ENCODE results near the gene TMEM86B. TPM values are rescaled to one million over a fixed set of nuclear protein-coding genes. Genes with fewer than 3 reads are reported as not detected.

Gene TMEM86B
- total RNA-seq, 1 experiment from 2014 or later: 10.6 TPM

- DNase-seq (ENCODE audit: low spot score): peak; percentile 47
These were observed 29.2 kb upstream of the TMEM86B start for GRCh38 chr19:55257461-55258420.

- DNase-seq (ENCODE audit: low spot score): no peak
These were observed 28.2 kb upstream of the TMEM86B start for GRCh38 chr19:55256562-55257460.

- no peak for DNase-seq (ENCODE audit: low spot score)
These were observed 27.3 kb upstream of the TMEM86B start for GRCh38 chr19:55255618-55256423.

GRCh38 chr19:55254625-55254977 lies 26.0 kb upstream of the TMEM86B start:
- no peak for DNase-seq (ENCODE audit: low spot score)

GRCh38 chr19:55253842-55254624 lies 25.5 kb upstream of the TMEM86B start:
- no peak for DNase-seq (ENCODE audit: low spot score)

DNA sequence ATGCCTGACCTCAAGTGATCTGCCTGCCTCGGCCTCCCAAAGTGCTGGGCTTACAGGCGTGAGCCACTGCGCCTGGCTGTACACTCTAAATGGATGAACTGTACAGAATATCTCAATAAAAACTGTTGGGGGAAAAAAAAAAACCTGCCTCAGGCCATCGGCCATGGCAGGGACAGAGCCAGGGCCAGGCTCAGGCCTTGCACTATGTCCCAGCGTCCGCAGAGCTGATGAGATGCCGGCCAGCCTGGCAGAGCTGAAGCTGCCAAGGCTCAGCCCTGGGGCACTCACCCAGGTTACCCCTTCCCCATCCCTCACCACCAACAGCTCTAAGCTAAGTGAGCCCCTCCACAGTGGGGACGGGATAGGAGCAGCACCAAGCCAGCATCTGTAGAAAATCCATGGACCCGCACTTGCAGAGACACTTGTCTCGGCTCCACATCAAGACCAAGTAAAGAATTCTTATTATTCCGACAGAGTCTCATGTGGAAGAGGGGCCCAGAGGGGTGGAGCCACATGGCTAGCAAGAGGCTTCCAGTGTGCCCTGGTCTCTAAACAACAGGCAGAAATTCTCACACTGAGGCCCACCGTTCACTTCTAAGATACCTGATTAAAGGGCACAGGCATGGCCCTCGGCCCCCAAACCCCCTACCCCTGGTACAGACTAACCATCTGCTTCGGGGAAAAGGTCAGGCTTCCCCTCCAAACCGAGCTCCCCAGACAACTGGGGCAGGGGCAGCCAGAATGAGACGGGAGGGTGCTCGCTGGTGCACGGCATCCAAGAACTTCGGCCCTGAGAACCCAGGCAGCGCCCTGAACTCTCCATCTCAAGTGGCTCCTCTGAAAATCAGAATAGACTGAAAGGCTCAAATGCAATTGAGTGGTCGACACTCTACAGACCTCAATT lies 24.4 kb upstream of the TMEM86B start:
- no peak for DNase-seq (ENCODE audit: low spot score)

DNA sequence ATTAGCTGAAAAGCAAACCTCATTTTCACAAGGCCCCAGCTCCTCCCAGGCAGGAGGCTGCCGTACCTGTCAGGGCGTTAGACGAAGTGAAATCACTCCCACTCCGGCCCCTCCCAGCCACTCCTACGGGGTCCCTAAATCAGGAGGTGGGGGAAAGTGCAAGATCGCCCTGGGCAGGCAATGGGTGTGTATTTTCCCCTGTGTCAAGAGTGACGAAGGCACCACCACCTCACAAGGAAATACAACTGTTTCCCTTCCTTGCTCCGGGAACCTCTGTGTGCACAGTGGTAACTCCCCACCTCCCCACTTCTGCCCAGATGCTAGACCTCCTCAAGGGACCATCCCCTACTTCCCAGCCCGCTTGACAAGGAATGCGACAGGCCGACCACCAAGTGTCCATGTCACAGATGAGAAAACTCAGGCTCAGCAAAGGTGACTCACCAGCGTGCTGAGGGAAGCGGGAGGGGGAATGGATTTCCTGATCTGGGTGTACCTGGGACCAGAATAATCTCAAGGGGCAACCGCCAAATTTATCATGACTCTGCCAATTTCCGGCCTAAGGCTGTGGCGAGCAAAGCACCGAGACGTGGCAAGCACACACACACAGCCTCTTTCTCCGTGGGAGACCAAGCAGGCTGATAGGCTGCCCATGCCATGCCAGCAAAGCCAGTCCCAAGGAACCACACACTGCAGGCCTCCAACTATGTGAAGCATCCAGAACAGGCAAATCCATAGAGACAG lies 22.9 kb upstream of the TMEM86B start:
- DNase-seq (ENCODE audit: low spot score): peak; percentile 45

- no peak for DNase-seq (ENCODE audit: low spot score)
These were observed 21.9 kb upstream of the TMEM86B start for GRCh38 chr19:55250262-55251036.

DNA sequence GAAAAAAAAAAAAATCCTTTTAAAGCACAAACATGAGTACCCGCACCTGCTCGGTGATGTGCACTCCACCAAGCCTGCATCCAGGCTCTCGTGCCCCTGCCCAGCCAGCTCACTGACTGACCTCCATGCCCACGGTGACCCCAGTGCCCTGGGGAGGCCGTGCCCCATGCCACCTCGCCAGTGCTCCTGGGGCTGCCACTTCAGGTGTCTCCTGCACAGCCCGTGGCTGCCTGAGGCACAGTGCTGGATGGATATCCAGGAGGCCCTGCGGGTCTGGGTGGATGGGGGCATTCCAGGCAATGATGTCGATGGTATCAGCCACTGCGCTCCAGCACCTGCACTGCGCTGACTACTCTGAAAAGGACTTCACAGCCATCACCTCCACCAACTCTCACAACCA lies 21.3 kb upstream of the TMEM86B start:
- DNase-seq (ENCODE audit: low spot score): no peak

GRCh38 chr19:55248704-55249103 lies 20.1 kb upstream of the TMEM86B start:
- no peak for DNase-seq (ENCODE audit: low spot score)

- no peak for DNase-seq (ENCODE audit: low spot score)
These were observed 19.7 kb upstream of the TMEM86B start for GRCh38 chr19:55248166-55248675.

DNA sequence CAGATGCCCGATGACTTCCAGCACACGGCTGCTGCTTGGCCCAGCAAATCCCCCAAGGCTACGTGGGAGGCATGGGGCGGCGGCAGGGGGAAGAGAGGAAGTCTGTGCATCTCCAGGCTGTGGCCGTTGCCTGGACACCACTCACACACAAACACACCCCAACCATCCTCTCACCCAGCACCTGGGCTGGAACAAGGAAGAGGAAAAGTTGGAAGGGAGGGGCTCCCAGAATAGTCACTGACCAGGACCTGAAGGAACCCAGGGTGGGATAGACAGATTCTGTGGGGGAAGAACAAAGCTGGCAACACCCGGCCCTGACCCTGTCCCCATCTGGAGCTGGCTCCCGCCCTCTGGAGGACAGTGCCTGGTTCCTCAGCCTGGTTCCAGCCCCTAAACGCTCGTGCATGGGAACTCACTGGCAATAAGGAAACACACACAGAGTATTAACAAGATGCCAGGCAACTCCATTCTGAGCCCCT lies 19.1 kb upstream of the TMEM86B start:
- DNase-seq (ENCODE audit: low spot score): peak; percentile 82

DNA sequence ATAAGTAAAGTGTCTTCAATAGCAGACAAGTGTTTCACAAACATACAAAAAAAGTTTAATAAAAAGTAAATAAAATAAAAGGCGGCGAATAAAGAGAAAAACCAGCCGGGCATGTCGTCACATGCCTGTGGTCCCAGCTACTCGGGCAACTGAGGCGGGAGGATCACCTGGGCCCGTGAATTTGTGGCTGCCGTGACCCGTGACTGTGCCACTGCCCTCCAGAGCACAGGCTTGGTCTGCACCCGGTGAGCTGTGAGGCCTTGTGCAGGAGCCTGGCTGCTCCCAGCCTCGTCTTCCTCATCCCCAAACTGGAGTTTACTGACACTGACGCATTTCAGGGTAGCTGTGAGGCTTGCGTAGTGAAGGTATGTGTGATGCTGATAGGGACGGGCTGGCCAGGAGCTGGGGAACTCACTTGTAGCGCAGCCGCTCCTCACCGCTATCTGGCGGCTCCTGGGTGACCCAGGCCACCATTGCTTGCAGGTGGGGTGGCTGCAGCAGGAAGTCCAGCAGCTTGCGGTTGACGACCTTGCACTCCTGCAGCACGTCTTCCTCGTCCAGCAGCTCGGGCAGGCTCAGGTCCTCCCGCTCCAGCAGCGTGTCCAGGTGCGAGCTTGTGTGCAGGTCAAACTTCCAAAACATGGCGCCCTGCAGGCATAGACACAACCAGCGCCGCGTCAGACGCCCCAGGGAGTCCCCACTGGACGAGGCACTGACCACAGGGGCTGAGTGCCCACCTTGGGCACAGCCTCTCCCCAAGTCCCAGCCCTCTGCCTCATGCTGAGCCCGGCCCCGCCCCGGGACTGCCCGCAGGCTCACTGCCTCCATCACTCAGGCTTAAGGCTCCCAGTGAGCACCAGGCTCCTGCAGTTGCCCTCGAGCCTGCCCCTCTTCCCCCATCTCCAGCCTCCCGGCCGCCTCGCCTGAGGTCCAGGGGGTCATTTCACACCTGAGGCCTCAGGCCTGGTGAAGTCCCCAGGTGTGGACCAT lies 18.2 kb upstream of the TMEM86B start:
- DNase-seq (ENCODE audit: low spot score): no peak

- DNase-seq (ENCODE audit: low spot score): no peak
These were observed 16.8 kb upstream of the TMEM86B start for GRCh38 chr19:55245236-55245904.

- DNase-seq (ENCODE audit: low spot score): no peak
These were observed 15.6 kb upstream of the TMEM86B start for GRCh38 chr19:55244004-55244680.
